HUES64 (cell line): ENCODE data around the gene SYNGAP1.

ENCODE experiments used
- H3K27ac ChIP-seq: 2 replicates; pipeline ENCODE4 v1.7.0; 2013; ENCODE audit warnings: low read depth, low read length, inconsistent platforms
- H3K27me3 ChIP-seq: 2 replicates; pipeline ENCODE4 v1.6.1; 2013; ENCODE audit warnings: mild to moderate bottlenecking, low read length; ENCODE audit not compliant: insufficient read depth
- H3K36me3 ChIP-seq: 2 replicates; pipeline ENCODE4 v1.6.1; 2013; ENCODE audit warnings: mild to moderate bottlenecking, low read length; ENCODE audit not compliant: insufficient read depth
- H3K4me1 ChIP-seq: 2 replicates; pipeline ENCODE4 v1.6.1; 2013; ENCODE audit warnings: mild to moderate bottlenecking, low read length, moderate library complexity; ENCODE audit not compliant: insufficient read depth
- H3K4me3 ChIP-seq: 2 replicates; pipeline ENCODE4 v1.5.1; 2013; ENCODE audit warnings: mild to moderate bottlenecking, low read length, moderate library complexity
- H3K9ac ChIP-seq: 2 replicates; pipeline ENCODE4 v1.6.1; 2013; ENCODE audit warnings: mild to moderate bottlenecking, low read depth, low read length
- H3K9me3 ChIP-seq: 2 replicates; pipeline ENCODE4 v1.6.1; 2013; ENCODE audit warnings: low read depth, low read length; ENCODE audit not compliant: insufficient read depth
- WGBS: fragments of 150-250, 120-280 bp; methylation state at CpG from one replicate; pipeline ENCODE4 v1.1.7; 2013; ENCODE audit warnings: missing lambda C conversion rate; 5-methylcytosine and 5-hydroxymethylcytosine counted together

The SYNGAP1 gene

GRCh38 chr6:33416386-33417127 is 3.3 kb upstream of the SYNGAP1 start:
- H3K4me3 ChIP-seq = peak overlapping the region; percentile 90
- no peaks in the 10 kb centered on the region for H3K9me3 ChIP-seq
- H3K36me3 ChIP-seq = peaks cover 45% of the 10 kb centered on the region
- H3K4me1 ChIP-seq = peaks cover 29% of the 10 kb centered on the region
- WGBS = 74% methylated on average over 11 of the region's 12 CpGs
- peak overlapping the region; percentile 85; the same call in 1 of the 2 replicates for H3K9ac ChIP-seq
- H3K27me3 ChIP-seq = no peaks in the 10 kb centered on the region
- H3K27ac ChIP-seq = no peak overlapping the region; the same call in 1 of the 2 replicates

- Histone ChIP-seq H3K4me1 (peaks cover 28% of the 10 kb centered on the region), H3K9ac (peak overlapping the region; percentile 85), H3K27ac (peak overlapping the region; percentile 82), H3K36me3 (peaks cover 44% of the 10 kb centered on the region), H3K9me3 (no peaks in the 10 kb centered on the region), H3K27me3 (no peaks in the 10 kb centered on the region), H3K4me3 (peak overlapping the region; percentile 90)
- WGBS = under 1% methylated on average over 25 of the region's 25 CpGs
These were observed 2.5 kb upstream of the SYNGAP1 start for GRCh38 chr6:33417128-33417902.

- Histone ChIP-seq H3K4me3 (peak within 1 kb of the TSS; percentile 90), H3K36me3 (peaks cover 38% of the 10 kb centered on the region), H3K27ac (peak within 1 kb of the TSS; percentile 82), H3K4me1 (peaks cover 28% of the 10 kb centered on the region), H3K9ac (peak within 1 kb of the TSS; percentile 85), H3K27me3 (no peaks in the 10 kb centered on the region), H3K9me3 (no peaks in the 10 kb centered on the region)
- under 1% methylated on average over 49 of the region's 51 CpGs for WGBS
These were observed 1.8 kb upstream of the SYNGAP1 start, which contains the start of gene CUTA for GRCh38 chr6:33417903-33418689. Gene CUTA, minus strand, starts transcription at chr6:33418107. Its CDS starts 107 bp downstream, at chr6:33418000.

DNA sequence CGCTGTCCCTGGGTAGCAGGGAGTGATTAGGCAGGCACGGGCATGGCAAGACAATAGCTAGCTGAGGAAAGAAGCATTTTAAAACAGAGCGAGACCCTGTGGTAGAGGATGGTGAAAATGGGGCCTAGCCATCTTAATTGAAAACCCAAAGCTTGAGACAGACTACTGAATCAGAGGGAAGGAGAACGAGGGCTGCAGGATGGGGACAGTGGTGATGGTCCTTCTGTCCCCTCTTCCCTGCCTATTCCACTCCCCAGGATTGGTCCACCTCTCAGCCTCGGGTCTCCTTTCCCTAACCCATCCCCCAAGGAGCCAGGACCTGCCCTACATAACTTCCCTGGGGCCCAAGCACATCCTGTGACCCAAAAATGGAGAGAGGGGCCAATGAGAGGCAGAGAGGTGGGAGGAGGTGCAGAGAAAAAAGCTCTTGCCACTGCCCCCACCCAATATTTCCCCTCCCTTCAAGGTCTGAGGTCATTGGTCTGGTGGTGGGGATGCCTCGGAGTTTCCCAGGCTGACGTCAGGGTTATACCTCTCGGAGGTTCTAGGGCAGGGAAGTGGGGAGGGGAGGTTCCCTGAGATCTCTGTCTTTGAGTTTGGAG is 1.1 kb upstream of the SYNGAP1 start:
- H3K36me3 ChIP-seq = peaks cover 38% of the 10 kb centered on the region

DNA sequence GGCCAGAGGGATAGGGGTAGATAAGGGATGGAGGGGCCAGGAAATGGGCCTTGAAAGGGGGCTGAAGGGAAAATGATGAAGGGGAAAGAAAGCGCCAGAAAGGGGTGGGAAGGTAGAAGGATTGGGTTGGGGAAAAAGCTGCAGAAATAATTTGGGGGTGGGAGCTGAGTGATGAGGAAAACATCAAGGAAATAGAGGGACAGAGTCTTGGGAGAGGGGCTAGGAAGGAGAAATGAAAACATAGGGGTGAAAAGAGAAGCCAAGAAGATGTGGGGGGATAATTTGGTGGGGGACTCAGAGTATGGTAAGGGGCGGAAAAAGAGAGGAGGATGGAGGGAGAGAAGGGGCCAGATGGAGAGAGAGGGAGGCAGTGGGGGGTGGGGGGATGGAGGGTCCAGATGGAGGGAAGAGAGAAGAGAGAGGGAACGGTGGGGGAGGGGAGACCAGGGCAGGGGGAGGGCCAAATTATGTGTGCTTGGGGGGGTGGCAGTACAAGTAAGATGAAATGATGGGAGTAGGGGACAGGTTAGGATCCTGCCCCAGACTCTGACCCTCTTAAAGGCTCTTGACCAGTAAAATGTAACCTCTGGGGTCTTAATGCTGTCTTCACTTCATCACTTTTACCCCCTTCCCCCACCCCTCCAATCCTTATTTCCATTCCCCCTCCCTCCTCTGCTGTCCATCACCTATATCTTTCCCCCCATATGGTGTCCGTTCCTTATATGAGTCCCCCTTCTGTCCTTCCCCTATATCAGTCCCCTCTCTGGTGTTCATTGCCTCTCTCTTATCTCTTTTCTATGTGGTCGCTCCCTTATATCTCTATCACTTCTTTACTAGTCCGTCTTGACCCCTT is 852 bp downstream of the SYNGAP1 start:
- peaks cover 34% of the 10 kb centered on the region for H3K4me1 ChIP-seq
- H3K27ac ChIP-seq = peak overlapping the region; percentile 37; the same call in 1 of the 2 replicates
- no peaks in the 10 kb centered on the region for H3K9me3 ChIP-seq
- peak overlapping the region; percentile 67 for H3K4me3 ChIP-seq
- WGBS = 51% methylated on average over 6 of the region's 6 CpGs
- no peaks in the 10 kb centered on the region for H3K27me3 ChIP-seq
- H3K9ac ChIP-seq = peak overlapping the region; percentile 63
- H3K36me3 ChIP-seq = peaks cover 26% of the 10 kb centered on the region

More for the DNA sequence above, 1.1 kb upstream of the SYNGAP1 start:
- Histone ChIP-seq H3K4me3 (peak overlapping the region; percentile 90), H3K27me3 (no peaks in the 10 kb centered on the region), H3K9me3 (no peaks in the 10 kb centered on the region), H3K27ac (peak overlapping the region; percentile 82), H3K4me1 (peaks cover 28% of the 10 kb centered on the region), H3K9ac (peak overlapping the region; percentile 48)
- 23% methylated on average over 8 of the region's 8 CpGs for WGBS

DNA sequence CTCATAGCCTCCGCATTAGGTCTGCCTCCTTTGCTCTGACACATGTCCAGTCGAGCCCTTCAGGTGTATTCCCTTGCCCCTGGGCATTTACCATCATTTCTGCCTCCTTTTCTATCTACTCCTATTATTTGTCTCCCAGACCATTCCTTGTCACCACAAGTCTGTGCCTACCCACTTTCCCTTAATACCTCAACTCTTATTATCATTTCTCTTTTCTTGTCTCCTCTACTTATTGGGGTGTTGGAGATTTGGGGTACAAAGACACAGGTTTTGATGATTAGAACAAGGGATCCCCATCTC is 1.4 kb downstream of the SYNGAP1 start:
- no peak overlapping the region for H3K9ac ChIP-seq
- no peak overlapping the region for H3K27ac ChIP-seq
- H3K27me3 ChIP-seq = no peaks in the 10 kb centered on the region
- peak overlapping the region; percentile 67 for H3K4me3 ChIP-seq
- WGBS = 80% methylated on average over 2 of the region's 2 CpGs
- peaks cover 29% of the 10 kb centered on the region for H3K4me1 ChIP-seq
- no peaks in the 10 kb centered on the region for H3K9me3 ChIP-seq
- H3K36me3 ChIP-seq = peaks cover 20% of the 10 kb centered on the region

DNA sequence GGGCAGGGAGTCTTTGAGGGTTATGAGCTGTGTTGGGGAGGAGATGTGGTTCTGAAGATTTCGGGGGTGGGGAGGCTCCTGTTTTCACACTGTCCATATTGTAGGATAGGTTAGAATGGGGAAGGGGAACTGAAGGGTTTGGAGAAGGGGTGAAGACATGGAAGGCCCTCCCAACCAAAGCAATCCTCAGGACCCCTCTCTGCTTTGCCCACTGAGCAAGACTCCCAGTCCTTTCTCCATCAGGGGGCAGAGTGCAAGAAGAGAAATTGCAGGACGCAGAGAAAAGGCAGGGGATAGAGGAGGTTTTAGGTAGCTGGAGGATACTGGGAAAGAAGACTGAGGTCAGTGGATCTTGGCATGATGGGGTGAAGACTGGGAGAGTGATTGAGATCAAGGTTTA is 3.9 kb downstream of the SYNGAP1 start:
- H3K9ac ChIP-seq = no peak overlapping the region
- 85% methylated on average over 2 of the region's 2 CpGs for WGBS
- H3K9me3 ChIP-seq = no peaks in the 10 kb centered on the region
- no peaks in the 10 kb centered on the region for H3K27me3 ChIP-seq
- peaks cover 14% of the 10 kb centered on the region for H3K36me3 ChIP-seq
- H3K27ac ChIP-seq = no peak overlapping the region
- no peak overlapping the region for H3K4me3 ChIP-seq
- peaks cover 32% of the 10 kb centered on the region for H3K4me1 ChIP-seq

GRCh38 chr6:33424855-33425667 is 5.2 kb downstream of the SYNGAP1 start:
- Histone ChIP-seq H3K27ac (peak overlapping the region; percentile 87), H3K36me3 (peaks cover 14% of the 10 kb centered on the region), H3K4me1 (peaks cover 33% of the 10 kb centered on the region), H3K4me3 (peak overlapping the region; percentile 82), H3K27me3 (no peaks in the 10 kb centered on the region), H3K9ac (peak overlapping the region; percentile 81), H3K9me3 (no peaks in the 10 kb centered on the region)
- 22% methylated on average over 12 of the region's 12 CpGs for WGBS

- WGBS = 2% methylated on average over 37 of the region's 43 CpGs
- Histone ChIP-seq H3K9ac (peak overlapping the region; percentile 81), H3K36me3 (peaks cover 14% of the 10 kb centered on the region), H3K27me3 (no peaks in the 10 kb centered on the region), H3K4me3 (peak overlapping the region; percentile 82), H3K9me3 (no peaks in the 10 kb centered on the region), H3K27ac (peak overlapping the region; percentile 87), H3K4me1 (peaks cover 41% of the 10 kb centered on the region)
These were observed 6.1 kb downstream of the SYNGAP1 start for GRCh38 chr6:33425668-33426577.
